GM06990 (cell line): ENCODE data around the gene ST8SIA5.

ENCODE experiments used
- DNase-seq: peaks from one replicate; pipeline ENCODE4 v3.0.0-alpha.2; 2011; ENCODE audit not compliant: insufficient read length; ENCODE audit errors: extremely low read depth
- H3K27me3 ChIP-seq: replicated peaks from 2 replicates; pipeline ENCODE4 v1.6.0; 2011; ENCODE audit warnings: low read length; ENCODE audit not compliant: control insufficient read depth, insufficient read depth
- H3K36me3 ChIP-seq: 2 replicates; pipeline ENCODE4 v1.5.1; 2011; ENCODE audit warnings: low read length; ENCODE audit not compliant: control insufficient read depth, insufficient read depth
- H3K4me3 ChIP-seq: replicated peaks from 2 replicates; pipeline ENCODE4 v1.5.1; 2011; ENCODE audit warnings: low read depth, mild to moderate bottlenecking, control low read depth, low read length
- CTCF ChIP-seq: IDR thresholded peaks from 2 replicates; pipeline ENCODE4 v1.5.1; 2011; ENCODE audit warnings: low read length, control low read depth, mild to moderate bottlenecking, inconsistent platforms; ENCODE audit not compliant: insufficient read depth, poor library complexity, severe bottlenecking

Gene ST8SIA5

GRCh38 chr18:46772357-46772756 lies 15.5 kb upstream of the ST8SIA5 start:
- TF ChIP-seq CTCF = peak; percentile 11
- no peaks in the 10 kb centered on the region for H3K36me3 ChIP-seq
- no peaks in the 10 kb centered on the region for H3K27me3 ChIP-seq
- no peak for DNase-seq
- H3K4me3 ChIP-seq = no peak overlapping the region

- no peak for TF ChIP-seq CTCF
- DNase-seq = no peak
Measured at GRCh38 chr18:46771141-46771540, 14.3 kb upstream of the ST8SIA5 start.

GRCh38 chr18:46770708-46771107 lies 13.9 kb upstream of the ST8SIA5 start:
- no peaks in the 10 kb centered on the region for H3K27me3 ChIP-seq
- no peaks in the 10 kb centered on the region for H3K36me3 ChIP-seq
- DNase-seq = no peak
- no peak overlapping the region for H3K4me3 ChIP-seq
- no peak for TF ChIP-seq CTCF

More at GRCh38 chr18:46771141-46771540, 14.3 kb upstream of the ST8SIA5 start:
- Histone ChIP-seq H3K4me3 (no peak overlapping the region), H3K27me3 (no peaks in the 10 kb centered on the region), H3K36me3 (no peaks in the 10 kb centered on the region)

- no peak for DNase-seq
- H3K27me3 ChIP-seq = no peaks in the 10 kb centered on the region
- no peak for TF ChIP-seq CTCF
- H3K36me3 ChIP-seq = no peaks in the 10 kb centered on the region
- H3K4me3 ChIP-seq = no peak overlapping the region
Measured at GRCh38 chr18:46768166-46768921, 11.5 kb upstream of the ST8SIA5 start.

- Histone ChIP-seq H3K4me3 (no peak overlapping the region), H3K36me3 (no peaks in the 10 kb centered on the region), H3K27me3 (no peaks in the 10 kb centered on the region)
- no peak for DNase-seq
- no peak for TF ChIP-seq CTCF
Measured at GRCh38 chr18:46767217-46767616, 10.4 kb upstream of the ST8SIA5 start.
